ENCODE measurements around the gene RSAD2.
"Not testable (repeated sequence)": the region's sequence is repeated elsewhere in the genome, so short reads cannot be mapped to it uniquely, and the experiment has no call there.

The RSAD2 gene

DNA sequence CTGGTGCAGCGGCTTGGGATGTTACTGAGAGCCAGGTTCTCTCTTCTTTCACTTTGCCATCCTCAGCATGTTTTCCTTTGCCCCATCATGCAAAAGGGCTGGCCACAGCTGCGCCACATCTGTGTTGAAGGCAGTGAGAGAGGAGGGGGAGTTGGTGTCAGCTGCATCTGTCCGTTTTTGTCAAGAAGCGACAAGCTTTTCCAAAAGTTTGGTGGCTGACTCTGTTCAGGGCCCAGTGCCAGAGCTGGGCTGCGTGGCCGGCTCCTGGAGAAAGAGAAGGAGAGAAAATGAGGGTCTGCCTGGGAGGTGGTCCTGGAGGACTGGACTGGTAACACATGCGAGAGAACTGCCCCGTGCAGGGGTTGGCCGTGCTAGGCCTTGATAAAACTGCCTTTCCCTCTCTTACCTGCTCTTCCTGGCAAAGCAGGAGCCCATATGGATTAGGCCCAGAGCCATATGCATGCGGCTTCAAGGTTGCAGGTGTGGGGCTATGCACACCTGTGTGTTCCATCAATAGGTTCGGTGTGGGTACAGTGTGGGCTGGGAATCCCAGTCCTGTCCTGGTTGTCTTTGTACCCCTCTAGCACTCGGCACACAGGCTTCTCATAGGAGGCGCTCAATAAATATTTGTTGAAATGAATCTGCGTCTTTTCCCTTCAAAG is 48.6 kb downstream of the RSAD2 start:
- DNase-seq (ENCODE audit: low spot score): no peak

GRCh38 chr2:6927186-6927585 is 49.6 kb downstream of the RSAD2 start:
- no peak for DNase-seq (ENCODE audit: low spot score)

DNA sequence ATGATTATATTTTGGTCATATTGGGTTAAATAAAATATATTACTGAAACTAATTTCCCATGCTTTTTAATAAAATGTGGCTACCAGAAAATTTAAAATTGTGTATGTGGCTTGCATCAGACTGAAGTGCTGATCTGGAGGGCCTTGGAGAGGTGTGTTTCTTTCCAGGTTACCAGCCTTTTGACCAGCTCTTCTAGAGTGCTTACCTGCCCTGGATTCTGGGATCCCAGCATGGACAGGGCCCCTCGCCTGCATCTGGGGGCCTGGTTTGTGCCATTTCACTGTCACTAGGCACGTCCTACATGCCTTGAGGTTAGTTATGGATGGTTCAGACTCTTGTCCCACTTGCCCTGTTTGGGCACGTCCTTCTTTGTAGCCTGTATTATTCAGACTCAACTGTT is 50.2 kb downstream of the RSAD2 start:
- DNase-seq (ENCODE audit: low spot score): no peak

DNA sequence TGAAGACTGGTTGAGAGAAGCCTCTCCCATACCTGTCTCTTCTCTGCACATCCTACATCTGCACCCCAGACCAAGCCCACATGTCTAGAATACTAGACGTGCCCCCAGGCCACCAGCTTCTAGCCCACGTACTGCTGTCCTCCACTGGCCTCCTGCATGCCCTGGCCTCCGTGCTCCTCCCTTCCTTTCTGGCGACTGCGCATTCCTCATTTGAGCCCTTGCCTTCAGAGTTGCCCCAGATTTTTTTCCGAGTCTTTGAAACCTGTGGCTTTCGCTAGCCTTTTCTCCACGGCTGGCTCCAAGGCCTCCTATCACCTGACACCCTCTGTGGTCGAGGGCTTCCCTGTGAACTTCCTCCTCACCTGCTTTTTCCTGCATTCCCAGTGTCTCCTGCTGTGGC is 50.9 kb downstream of the RSAD2 start:
- DNase-seq (ENCODE audit: low spot score): no peak

- no peak for DNase-seq (ENCODE audit: low spot score)
Observed at GRCh38 chr2:6929196-6929819, 51.7 kb downstream of the RSAD2 start.

DNA sequence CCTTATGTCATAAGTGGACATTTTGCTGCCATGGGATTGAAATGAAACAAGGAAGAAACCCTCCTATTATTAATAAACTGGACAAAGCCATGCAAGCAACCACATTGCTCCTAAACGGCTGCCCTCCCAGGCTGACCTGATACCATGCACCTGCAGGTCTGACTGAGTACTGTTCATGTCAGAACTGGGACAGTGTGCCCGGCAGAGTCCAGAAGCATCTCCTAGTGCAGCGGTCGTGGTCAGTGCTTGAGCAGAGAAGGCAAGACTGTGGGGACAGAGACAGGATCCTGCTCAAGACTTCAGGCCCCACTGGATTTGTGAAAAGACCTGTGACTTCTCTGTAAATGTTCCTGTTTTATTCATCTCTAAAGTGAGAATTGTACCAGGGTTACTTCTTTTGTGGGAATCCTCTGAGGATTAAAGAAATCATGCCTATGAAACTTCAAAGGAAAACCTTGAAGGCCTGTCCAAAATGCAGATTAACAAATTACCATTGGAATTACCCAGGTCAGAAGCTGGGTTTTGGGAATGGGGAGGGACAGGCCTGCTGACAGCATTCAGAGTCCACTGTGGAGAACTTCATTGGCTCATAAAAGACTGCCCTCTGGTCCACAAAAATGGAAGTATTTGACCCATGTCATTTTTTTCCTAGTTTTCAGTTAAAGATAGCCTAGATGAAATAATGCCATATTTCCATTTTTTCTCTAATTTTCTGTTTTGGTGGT is 53.5 kb downstream of the RSAD2 start:
- DNase-seq (ENCODE audit: low spot score): no peak

GRCh38 chr2:6931753-6932152 is 54.2 kb downstream of the RSAD2 start:
- no peak for DNase-seq (ENCODE audit: low spot score)

- DNase-seq (ENCODE audit: low spot score): no peak
Observed at GRCh38 chr2:6932206-6932605, 54.6 kb downstream of the RSAD2 start.

DNA sequence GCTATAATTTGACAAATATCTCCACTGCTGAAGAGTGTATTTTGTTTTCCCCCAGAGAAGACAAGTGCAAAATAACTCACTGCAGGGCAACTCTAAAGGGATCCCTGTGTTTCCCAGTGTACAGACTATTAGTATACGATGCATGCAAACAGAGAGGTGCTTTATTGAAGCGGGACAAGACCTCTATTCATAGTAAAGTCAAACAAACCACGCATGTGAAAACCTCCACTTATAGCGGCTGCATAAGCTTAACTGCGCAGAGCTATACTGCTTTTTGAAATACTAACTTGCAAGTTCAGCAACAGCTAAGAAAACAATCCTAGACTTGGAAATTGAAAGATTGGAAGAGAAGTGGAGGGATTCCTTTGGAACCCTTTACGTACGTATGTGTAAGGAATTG is 55.3 kb downstream of the RSAD2 start:
- DNase-seq (ENCODE audit: low spot score): no peak

DNA sequence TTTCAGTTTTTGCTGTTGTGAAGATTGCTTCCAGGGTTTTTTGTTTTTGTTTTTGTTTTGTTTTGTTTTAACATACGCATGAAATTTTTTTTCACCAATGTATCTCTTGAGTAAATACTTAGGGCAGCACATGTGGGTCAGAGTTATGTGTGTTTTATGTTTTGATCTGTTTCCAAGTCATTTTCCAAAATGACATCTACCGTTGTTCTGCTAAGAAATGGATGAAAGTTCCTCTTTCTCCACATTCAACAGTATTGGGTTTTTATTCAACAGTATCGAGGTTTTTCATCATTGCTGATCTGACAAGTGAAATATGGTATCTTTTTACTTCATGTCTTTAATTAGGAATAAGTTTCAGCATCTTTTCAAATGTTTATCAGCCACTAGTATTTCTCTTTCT is 56.3 kb downstream of the RSAD2 start:
- DNase-seq (ENCODE audit: low spot score): no peak

DNA sequence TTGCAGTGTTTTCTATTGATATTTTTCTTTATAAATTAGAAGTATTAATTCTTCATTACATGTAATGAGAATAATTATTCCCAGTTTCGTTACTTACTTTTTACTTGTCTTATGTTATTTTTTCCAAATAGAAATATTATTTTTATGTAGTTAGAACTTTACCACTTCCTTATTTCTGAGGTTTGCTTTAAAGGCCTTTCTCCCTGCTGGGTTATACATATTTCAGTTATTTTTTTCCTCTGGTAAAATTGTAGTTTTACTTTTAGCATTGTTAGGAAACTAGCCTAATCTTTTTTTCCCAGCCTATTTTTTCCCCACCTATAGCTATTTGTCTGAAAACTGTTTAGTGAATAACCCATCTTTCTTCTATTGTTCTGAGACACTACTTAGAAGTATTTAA is 56.8 kb downstream of the RSAD2 start:
- no peak for DNase-seq (ENCODE audit: low spot score)

- no peak for DNase-seq (ENCODE audit: low spot score)
Observed at GRCh38 chr2:6934758-6935651, 57.4 kb downstream of the RSAD2 start.

- not testable (repeated sequence) for DNase-seq (ENCODE audit: low spot score)
Observed at GRCh38 chr2:6935652-6936020, 58.1 kb downstream of the RSAD2 start.

DNA sequence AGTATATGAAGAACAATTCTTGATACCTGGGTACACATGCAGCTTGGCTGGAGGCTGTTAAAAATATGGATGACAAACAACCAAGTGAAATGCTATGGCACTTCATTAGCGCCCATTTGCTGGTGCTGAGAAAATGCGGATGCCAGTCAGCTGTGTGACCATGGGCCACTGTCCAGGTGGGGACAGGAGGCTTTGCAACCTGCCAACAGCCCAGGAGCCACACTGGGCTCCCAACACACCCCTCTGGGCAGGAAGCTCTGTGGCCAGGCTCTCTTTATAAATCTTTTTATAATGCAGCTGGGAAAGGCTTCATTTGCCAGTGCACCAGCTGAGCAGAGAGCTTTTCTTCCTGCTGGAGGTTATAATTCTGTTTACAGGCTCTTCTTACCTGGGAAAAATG is 59.6 kb downstream of the RSAD2 start:
- no peak for DNase-seq (ENCODE audit: low spot score)

DNA sequence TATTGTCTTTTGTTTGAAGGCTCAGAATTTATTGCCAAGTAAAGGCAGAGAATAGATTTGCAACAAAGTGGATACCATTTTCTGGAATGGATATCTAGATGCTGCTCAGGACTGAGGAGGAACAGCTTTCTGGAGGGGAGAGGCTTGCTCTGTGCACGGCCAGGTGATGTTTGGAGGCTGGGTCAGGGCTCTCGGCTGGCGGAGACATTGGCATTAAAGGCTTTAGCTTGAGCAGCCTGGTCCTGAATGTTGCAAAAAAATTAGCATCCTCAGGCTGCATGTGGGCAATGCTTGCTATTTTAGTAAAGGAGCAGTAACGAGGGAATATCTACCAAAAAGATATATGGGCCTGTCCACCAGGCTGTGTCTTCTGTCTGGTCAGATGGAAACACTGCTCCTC is 60.0 kb downstream of the RSAD2 start:
- DNase-seq (ENCODE audit: low spot score): no peak

DNA sequence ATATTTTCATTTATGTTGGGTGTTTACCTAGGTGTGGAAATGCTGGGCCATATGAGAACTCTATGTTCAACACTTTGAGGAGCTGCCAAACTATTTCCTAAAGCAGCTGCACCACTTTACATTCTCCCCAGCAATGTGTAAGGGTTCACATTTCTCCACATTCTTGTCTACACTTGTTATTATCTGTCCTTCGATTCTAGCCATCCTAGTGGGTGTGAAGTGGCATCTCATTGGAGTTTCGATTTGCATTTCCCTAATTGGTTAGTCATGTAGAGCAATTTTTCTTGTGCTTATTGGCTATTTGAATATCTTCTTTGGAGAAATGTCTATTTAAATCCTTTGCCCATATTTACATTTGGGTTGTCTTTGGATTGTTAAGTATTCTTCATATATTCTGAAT is 61.5 kb downstream of the RSAD2 start:
- no peak for DNase-seq (ENCODE audit: low spot score)

DNA sequence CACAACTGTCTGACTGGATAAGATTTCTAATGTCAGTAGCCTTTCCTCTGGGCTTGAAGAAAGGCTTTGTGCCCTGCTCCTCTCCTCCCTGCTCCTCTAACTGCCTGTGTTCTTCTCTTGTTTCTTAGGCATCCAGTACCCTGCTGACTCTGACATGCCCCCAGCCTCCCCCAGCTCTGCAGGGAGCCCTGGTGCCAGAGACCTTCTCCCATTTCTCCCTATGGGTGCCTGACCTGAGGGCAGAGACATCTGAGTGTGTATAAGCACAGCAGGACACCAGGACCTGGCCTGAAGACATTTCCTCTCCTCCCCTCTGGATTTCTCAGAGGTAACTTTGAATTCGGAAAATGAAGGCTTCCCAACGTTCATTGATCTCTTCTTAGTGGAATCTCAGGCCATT is 63.2 kb downstream of the RSAD2 start:
- DNase-seq (ENCODE audit: low spot score): no peak

DNA sequence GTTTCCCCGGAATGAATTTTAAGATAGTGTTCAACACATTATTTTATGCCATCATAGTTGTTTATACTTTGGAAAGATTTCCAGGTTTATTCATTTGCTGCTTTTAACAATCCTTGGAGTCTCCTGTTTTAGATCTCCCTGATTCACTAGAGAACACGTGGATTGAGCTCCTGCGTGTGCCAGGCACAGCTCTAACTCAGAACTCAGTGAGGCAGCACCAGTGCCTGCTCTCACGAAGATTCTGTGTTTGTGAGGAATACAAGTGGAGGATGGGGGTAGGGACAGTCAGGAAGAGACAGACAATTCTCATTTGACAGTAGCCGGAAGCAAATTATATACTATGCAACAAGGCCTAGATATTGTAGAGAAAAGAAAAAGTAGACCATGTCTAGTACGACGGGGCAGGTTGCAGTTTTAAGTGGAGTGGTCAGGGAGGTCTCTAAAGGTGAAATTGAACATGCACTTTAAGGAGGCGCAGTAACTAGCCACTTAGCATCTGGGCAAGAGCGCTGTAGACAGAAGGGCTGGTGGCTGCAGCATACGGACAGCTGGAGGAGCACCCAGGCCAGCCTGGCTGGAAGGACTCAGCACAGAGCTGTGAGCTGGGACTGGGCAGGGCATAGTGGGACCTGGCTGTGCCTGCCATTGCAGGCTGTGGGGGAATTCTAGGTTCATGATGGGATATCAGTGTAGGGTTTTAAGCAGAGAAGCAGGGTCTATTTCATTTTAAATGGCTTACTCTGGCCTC is 63.9 kb downstream of the RSAD2 start:
- no peak for DNase-seq (ENCODE audit: low spot score)

- DNase-seq (ENCODE audit: low spot score): no peak
Observed at GRCh38 chr2:6942848-6943247, 65.3 kb downstream of the RSAD2 start.

DNA sequence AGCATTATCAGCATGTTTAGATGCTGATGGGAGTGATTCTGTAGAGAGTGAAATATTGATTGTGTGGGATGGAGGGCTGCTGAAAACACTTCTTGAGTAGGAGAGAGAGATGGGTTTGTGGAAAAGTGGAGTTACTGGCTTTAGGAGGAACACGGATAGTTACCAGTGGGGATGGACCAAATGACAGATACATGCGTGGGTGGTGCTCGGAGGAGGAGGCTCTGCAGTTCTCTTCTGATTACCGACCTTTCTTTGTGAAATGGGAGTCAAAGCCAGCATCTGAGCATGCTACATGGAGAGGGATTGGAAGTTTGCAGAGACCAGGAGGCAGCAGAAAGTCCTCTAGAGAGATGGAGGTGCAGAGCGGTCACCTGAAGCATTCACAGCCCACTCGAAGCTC is 65.9 kb downstream of the RSAD2 start:
- DNase-seq (ENCODE audit: low spot score): no peak

DNA sequence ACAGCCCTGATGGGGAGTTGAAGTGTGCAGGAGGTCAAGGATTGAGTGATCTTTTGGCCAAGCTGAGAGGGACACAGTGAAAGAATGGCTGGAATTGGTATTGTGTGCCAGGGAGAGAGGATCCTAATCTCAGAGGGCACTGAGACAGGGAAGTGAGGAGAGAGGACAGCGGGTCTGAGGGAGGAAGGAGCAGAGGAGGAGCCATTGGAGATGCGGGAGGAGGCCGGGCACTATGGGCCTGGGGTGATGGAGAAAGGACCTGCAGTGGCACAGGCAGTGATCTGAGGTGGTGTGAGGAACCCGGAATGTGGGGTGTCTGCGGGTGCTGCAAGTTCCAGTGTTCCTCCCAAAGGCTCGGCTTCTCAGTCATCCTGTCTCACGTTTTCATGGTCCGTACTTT is 66.4 kb downstream of the RSAD2 start:
- DNase-seq (ENCODE audit: low spot score): no peak

- DNase-seq (ENCODE audit: low spot score): no peak
Observed at GRCh38 chr2:6944555-6944954, 67.0 kb downstream of the RSAD2 start.
